ENCODE measurements around the gene FGF11. TPM values are rescaled to one million over a fixed set of nuclear protein-coding genes. Genes with fewer than 3 reads are reported as not detected.
A peak's percentile ranks its signal among the peaks of the same experiment; 100 is the strongest.

Gene FGF11
- 0.06 and 0.98 TPM in 2 replicates for total RNA-seq (2014; rRNA removed; shearing (Covaris generic); ENCODE audit: low replicate concordance)

- in situ Hi-C loops (cut with HindIII; ENCODE audit: low pct_unique_long_range_greater_than_20kb, low sequenced_read_pairs) = no loop called here
- DNase-seq (ENCODE audit: low read depth) = no peak
These were observed at the start of gene FGF11 for GRCh38 chr17:7439462-7440112. FGF11 (plus strand) TSS chr17:7439512; CDS start chr17:7439621, 109 bp downstream.

GRCh38 chr17:7389924-7390910 lies 49.1 kb upstream of the FGF11 start:
- in situ Hi-C loops (cut with HindIII; ENCODE audit: low pct_unique_long_range_greater_than_20kb, low sequenced_read_pairs) = no loop called here
- no peak for DNase-seq (ENCODE audit: low read depth)

GRCh38 chr17:7391307-7391706 lies 48.0 kb upstream of the FGF11 start:
- DNase-seq (ENCODE audit: low read depth) = no peak
- in situ Hi-C loops (cut with HindIII; ENCODE audit: low pct_unique_long_range_greater_than_20kb, low sequenced_read_pairs) = no loop called here

GRCh38 chr17:7392696-7393612 lies 46.4 kb upstream of the FGF11 start:
- in situ Hi-C loops (cut with HindIII; ENCODE audit: low pct_unique_long_range_greater_than_20kb, low sequenced_read_pairs) = no loop called here
- no peak for DNase-seq (ENCODE audit: low read depth)

- no peak for DNase-seq (ENCODE audit: low read depth)
- in situ Hi-C loops (cut with HindIII; ENCODE audit: low pct_unique_long_range_greater_than_20kb, low sequenced_read_pairs) = no loop called here
These were observed 45.5 kb upstream of the FGF11 start for GRCh38 chr17:7393613-7394451.

GRCh38 chr17:7394452-7395191 lies 44.7 kb upstream of the FGF11 start, which contains the start of gene PLSCR3:
PLSCR3 (minus strand) TSS chr17:7394525; CDS start chr17:7394110, 415 bp downstream.
- DNase-seq (ENCODE audit: low read depth) = peak; percentile 86

GRCh38 chr17:7396147-7396546 lies 43.2 kb upstream of the FGF11 start:
- in situ Hi-C loops (cut with HindIII; ENCODE audit: low pct_unique_long_range_greater_than_20kb, low sequenced_read_pairs) = no loop called here

More at GRCh38 chr17:7394452-7395191, 44.7 kb upstream of the FGF11 start, which contains the start of gene PLSCR3:
- in situ Hi-C loops (cut with HindIII; ENCODE audit: low pct_unique_long_range_greater_than_20kb, low sequenced_read_pairs) = no loop called here

GRCh38 chr17:7398612-7399011 lies 40.7 kb upstream of the FGF11 start:
- in situ Hi-C loops (cut with HindIII; ENCODE audit: low pct_unique_long_range_greater_than_20kb, low sequenced_read_pairs) = no loop called here
- DNase-seq (ENCODE audit: low read depth) = no peak

More at GRCh38 chr17:7396147-7396546, 43.2 kb upstream of the FGF11 start:
- no peak for DNase-seq (ENCODE audit: low read depth)

GRCh38 chr17:7403043-7403726 lies 36.1 kb upstream of the FGF11 start:
- DNase-seq (ENCODE audit: low read depth) = peak; percentile 18

GRCh38 chr17:7403727-7403976 lies 35.7 kb upstream of the FGF11 start:
- in situ Hi-C loops (cut with HindIII; ENCODE audit: low pct_unique_long_range_greater_than_20kb, low sequenced_read_pairs) = no loop called here
- no peak for DNase-seq (ENCODE audit: low read depth)

More at GRCh38 chr17:7403043-7403726, 36.1 kb upstream of the FGF11 start:
- in situ Hi-C loops (cut with HindIII; ENCODE audit: low pct_unique_long_range_greater_than_20kb, low sequenced_read_pairs) = no loop called here

- in situ Hi-C loops (cut with HindIII; ENCODE audit: low pct_unique_long_range_greater_than_20kb, low sequenced_read_pairs) = no loop called here
- peak; percentile 98 for DNase-seq (ENCODE audit: low read depth)
These were observed 35.2 kb upstream of the FGF11 start, which contains the start of gene TMEM256 for GRCh38 chr17:7403977-7404736. TMEM256 (minus strand) TSS chr17:7404097; CDS start chr17:7404084, 13 bp downstream.

GRCh38 chr17:7404737-7405349 lies 34.5 kb upstream of the FGF11 start:
- no peak for DNase-seq (ENCODE audit: low read depth)
- in situ Hi-C loops (cut with HindIII; ENCODE audit: low pct_unique_long_range_greater_than_20kb, low sequenced_read_pairs) = no loop called here

- in situ Hi-C loops (cut with HindIII; ENCODE audit: low pct_unique_long_range_greater_than_20kb, low sequenced_read_pairs) = no loop called here
- DNase-seq (ENCODE audit: low read depth) = no peak
These were observed 33.7 kb upstream of the FGF11 start for GRCh38 chr17:7405350-7406234.

GRCh38 chr17:7406235-7406825 lies 33.0 kb upstream of the FGF11 start:
- in situ Hi-C loops (cut with HindIII; ENCODE audit: low pct_unique_long_range_greater_than_20kb, low sequenced_read_pairs) = no loop called here
- DNase-seq (ENCODE audit: low read depth) = no peak

All from Caki2 (cell line).